Measurements from ENCODE around the gene PRTN3.
"Not testable (repeated sequence)": the region's sequence is repeated elsewhere in the genome, so short reads cannot be mapped to it uniquely, and the experiment has no call there.

PRTN3 gene

DNA sequence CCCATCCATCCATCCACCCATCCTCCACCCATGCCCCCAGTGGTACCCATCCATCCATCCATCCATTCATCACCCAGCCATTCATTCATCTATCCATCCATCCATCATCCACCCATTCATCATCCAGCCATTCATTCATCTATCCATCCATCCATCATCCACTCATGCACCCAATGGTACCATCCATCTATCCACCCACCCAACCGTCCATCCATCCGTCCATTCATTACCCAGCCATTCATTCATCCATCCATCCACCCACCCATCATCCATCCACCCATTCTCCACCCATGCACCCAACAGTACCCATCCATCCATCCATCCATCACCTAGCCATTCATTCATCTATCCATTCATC is 24.3 kb upstream of the PRTN3 start:
- no peak for DNase-seq

DNA sequence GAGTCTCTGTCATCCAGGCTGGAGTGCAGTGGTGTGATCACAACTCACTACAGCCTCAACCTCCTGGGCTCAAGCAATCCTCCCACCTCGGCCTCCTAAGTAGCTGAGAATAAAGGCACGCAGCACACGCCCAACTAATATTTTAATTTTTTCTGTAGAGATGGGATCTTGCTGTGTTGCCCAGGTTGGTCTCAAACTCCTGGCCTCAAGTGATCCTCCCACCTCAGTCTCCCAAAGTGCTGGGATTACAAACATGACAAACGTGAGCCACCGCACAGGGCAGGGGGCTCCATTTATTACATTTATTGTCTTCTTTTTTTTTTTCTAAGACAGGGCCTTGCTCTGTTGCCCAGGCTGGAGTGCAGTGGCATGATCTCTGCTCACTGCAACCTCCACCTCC is 20.6 kb upstream of the PRTN3 start:
- DNase-seq, result not testable (repeated sequence)

DNA sequence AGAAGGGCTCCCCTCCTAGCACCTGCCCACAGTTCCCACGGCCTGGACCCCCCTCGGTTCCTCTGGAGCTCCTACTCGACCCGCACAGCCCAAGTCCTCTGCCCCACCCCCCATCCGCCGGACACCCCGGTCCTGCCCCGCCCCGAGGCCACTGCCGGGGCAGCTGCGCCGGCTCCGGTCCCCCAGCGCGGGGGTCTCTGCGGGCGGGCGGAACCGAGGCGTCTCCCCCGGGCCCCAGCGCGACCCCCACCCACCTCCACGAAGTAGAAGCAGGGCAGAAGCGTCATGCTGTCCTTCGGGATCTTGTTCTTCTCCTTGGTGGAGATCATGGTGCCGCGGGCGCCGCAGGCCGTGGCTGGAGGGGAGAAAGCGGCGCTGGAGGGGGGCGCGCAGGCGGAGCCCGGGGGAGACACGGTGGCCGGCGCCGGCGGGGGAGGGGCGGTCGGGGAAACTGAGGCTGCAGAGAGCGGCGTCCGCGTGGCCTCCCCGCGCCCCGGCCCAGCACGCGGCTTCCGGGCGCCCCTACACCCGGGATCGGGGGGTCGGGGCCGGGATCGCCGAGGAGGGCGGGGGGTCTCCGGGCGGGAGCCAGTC is 19.5 kb upstream of the PRTN3 start:
- no peak for DNase-seq

DNA sequence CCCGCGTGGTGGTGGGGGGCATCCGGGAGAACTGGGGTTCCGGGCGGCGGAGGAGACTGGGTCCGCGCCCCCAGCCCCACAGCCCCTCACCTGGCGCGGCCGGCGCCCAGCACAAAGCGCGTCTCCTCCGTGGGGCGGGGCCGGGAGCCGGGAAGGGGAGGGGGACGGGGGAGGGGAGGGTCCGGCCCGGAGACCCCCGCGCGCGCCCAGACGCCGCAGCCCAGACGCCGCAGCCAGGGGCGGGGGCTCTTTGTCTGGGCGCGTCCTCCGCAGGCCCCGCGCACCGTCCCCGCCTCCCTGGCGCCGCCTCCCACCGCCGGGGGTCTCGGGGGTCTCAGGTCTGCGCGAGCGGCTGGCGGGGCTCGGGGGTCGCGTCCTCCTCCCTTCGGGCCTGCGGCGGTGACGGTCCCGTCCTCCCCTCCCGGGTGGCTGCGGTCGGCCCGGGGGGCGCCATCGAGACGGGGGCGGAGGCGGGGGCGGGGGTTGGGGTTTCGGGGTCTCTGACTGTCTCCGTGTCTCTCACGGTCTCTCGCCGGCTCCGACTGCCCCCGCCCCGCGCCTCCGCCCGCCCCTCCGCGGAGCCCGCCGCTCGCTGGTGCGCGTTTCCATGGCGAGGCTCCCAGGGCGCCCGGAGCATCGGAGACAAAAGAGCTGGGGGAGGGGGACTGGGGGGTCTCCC is 18.8 kb upstream of the PRTN3 start, which contains the start of gene PLPPR3:
Gene PLPPR3 (minus strand): TSS at position 131 of the 679 bp plus-strand sequence. CDS start 396 bp downstream, outside the sequence.
- DNase-seq, result no peak

GRCh38 chr19:823565-824121 is 17.2 kb upstream of the PRTN3 start:
- DNase-seq, result no peak

- DNase-seq, result no peak
Measured at GRCh38 chr19:824885-825284, 15.9 kb upstream of the PRTN3 start.

DNA sequence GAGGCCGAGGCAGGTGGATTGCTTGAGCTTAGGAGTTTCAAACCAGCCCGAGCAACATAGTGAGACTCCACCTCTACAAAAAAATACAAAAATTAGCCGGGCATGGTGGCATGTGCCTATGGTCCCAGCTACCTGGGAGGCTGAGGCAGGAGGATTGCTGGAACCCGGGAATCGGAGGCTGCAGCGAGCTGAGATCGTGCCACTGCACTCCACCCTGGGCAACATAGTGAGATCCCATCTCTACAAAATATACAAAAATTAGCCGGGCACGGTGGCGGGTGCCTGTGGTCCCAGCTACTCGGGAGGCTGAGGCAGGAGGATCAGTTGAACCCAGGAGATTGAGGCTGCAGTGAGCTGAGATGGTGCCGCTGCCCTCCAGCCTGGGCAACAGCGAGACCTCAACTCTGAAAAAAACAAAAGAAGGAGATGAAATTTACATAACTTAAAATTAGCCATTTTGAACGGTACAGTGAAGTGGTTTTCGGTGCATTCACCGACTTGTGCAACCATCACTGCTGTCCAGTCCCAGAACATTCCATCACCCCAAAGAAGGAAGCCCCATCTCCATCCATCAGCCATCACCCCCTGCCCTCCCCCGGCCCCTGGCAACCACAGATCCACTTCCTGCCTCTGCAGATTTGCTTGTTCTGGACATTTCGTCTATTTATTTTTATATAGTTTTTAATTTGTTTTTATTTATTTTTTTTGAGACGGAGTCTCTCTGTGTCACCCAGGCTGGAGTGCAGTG is 14.7 kb upstream of the PRTN3 start:
- DNase-seq, result no peak

DNA sequence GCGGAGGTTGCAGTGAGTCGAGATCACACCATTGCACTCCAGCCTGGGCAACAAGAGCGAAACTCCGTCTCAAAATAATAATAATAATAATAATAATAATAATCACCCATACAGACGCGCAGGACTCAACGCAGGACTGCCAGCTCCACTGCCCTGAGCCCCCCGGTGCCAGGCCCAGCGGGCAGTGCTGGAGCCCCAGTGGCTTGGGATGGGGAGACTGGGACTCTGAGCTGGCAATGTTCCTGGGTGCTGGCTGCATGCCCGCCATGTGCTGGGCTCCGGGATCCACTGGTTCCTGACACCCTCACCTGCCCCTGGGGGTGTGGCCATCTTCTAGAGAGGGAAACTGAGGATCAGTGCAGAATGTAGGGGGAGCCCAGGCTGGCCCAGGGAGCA is 13.5 kb upstream of the PRTN3 start:
- DNase-seq, result no peak

DNA sequence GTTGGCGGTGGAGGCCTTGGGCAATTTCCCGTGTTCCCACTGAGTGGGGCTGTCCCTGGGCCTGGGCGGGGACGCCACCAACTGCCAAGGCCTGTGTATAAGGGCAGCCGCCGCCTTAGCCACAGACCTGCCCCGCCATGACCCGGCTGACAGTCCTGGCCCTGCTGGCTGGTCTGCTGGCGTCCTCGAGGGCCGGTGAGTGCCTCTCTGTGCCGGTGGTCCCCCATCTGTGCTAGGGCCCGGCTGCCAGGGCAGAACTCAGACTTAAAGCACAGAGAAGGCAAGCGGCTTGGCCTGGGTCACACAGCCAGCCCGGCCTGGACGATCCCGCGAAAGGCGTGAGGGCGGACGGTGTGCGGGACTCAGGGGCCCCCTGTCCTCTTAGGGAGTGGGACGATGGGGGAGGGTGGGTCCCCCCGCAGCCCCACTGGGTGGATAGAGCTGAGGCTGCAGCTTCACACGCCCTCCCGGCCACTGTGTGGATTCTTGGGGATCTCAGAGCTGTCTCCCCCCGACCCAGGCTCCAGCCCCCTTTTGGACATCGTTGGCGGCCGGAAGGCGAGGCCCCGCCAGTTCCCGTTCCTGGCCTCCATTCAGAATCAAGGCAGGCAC is 13.0 kb upstream of the PRTN3 start, which contains the start of gene AZU1:
Gene AZU1 (plus strand): TSS at position 128 of the 612 bp plus-strand sequence. CDS start 10 bp downstream, at position 138.
- no peak for DNase-seq

GRCh38 chr19:829129-829758 is 11.6 kb upstream of the PRTN3 start:
- no peak for DNase-seq

DNA sequence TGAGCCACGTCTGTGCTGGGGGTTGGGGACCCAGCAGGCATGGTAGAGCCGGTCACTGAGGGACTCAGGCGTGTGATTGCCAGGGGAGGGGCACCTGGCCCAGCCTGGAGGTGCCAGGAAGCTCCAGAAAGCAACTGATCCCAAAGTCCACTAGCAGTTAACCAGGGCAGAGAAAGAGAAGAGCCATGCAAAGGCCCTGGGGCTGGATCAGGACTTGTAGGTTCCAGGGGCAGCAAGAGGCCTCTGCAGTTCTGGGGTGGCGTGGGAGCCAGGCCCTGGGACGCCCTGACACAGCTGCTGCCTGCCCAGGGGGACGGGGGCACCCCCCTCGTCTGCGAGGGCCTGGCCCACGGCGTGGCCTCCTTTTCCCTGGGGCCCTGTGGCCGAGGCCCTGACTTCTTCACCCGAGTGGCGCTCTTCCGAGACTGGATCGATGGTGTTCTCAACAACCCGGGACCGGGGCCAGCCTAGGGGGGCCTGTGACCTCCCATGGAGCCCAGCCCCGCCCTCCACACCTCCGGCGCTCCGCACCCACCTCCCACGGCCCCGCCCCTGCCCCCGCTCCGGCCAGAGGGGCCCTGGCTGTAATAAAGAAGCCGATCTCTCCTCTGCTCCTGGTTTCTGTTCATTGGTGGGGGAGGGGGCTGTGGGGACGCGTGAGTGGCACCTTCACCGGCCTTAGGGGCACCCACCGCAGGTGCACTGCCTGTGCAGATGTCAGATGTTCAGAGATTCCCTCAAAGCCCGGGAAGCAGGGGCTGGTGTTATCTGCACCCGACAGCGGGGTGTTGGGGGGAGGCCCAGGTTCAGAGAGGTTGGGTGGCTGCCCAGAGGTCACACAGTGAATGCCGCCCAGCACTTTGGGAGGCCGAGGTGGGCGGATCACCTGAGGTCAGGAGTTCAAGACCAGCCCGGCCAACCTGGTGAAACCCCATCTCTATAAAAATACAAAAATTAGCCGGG is 9.1 kb upstream of the PRTN3 start:
- DNase-seq, result no peak

GRCh38 chr19:834216-834615 is 6.6 kb upstream of the PRTN3 start:
- DNase-seq, result no peak

GRCh38 chr19:835210-835810 is 5.5 kb upstream of the PRTN3 start:
- DNase-seq, result no peak

DNA sequence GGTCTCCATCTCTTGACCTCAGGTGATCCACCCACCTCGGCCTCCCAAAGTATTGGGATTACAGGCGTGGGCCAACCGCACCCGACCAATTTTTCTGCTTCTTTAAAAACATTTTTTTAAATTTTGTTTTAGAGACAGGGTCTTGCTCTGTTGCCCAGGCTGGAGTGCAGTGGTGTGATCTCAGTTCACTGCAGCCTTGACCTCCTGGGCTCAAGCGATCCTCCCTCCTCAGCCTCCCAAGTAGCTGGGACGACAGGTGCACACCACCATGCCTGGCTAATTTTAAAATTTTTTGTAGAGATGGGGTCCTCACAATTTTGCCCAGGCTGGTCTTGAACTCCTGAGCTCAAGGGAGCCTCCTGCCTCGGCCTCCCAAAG is 2.0 kb downstream of the PRTN3 start:
- not testable (repeated sequence) for DNase-seq

GRCh38 chr19:843180-843835 is 2.5 kb downstream of the PRTN3 start:
- DNase-seq, result no peak

DNA sequence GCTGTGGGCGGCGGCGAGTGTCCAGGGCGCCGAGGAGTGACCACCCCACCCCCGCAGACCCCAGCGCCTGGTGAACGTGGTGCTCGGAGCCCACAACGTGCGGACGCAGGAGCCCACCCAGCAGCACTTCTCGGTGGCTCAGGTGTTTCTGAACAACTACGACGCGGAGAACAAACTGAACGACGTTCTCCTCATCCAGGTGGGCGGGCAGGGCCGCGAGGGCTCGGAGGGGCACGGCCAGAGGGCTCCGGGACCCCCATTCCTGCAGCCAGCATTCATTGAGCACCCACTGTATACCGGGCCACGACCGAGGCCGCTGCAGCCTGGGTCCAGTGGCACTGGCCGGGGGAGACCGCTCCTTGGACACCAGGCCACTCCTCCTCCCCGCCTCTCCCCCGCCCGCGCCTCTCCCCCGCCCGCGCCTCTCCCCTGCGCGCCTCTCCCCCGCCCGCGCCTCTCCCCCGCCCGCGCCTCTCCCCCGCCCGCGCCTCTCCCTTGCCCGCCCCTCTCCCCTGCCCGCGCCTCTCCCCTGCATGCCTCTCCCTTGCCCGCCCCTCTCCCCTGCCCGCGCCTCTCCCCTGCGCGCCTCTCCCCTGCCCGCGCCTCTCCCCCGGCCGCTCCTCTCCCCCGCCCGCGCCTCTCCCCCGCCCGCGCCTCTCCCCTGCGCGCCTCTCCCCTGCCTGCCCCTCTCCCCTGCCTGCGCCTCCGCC is 3.2 kb downstream of the PRTN3 start:
- DNase-seq, result no peak

GRCh38 chr19:844546-844971 is 3.8 kb downstream of the PRTN3 start:
- no peak for DNase-seq

DNA sequence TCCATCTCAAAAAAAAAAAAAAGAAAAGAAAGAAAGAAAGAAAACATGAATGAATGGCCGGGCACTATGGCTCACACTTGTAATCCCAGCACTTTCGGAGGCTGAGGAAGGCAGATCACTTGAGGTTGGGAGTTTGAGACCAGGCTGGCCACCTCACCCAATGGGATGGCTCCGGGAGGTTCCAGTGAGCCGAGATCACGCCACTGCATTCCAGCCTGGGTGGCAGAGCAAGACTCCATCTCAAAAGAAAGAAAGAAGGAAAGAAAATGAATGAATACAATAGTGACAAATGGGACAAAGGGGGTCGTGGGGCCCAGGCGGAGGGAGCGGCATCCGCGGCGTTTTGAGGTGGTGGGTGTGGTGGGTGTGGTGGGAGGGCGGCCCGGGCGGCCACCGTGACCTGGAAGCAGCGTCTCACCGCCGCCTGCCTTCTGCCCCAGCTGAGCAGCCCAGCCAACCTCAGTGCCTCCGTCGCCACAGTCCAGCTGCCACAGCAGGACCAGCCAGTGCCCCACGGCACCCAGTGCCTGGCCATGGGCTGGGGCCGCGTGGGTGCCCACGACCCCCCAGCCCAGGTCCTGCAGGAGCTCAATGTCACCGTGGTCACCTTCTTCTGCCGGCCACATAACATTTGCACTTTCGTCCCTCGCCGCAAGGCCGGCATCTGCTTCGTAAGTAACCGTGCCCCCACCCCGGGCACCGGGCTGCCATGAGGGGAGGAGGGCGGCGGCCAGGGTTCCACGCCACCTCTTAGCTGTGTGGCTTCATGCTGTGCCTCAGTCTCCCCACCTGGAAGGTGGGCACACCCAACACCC is 5.1 kb downstream of the PRTN3 start:
- DNase-seq, result no peak

- no peak for DNase-seq
Measured at GRCh38 chr19:848386-848921, 7.7 kb downstream of the PRTN3 start.

Measured in stimulated activated CD4-positive, alpha-beta T cell treated with anti-CD3 and anti-CD28 coated beads, Interleukin-2, amount 100 ng/mL, for 24 hours (primary cell).